ENCODE results near the gene CRYBA2.
A peak's percentile ranks its signal among the peaks of the same experiment; 100 is the strongest.

Gene CRYBA2

GRCh38 chr2:218991674-218992168, 1.5 kb downstream of the CRYBA2 start:
- peaks cover 0 to 20% of the 10 kb centered on the region in 2 donors for H3K4me1 ChIP-seq (ENCODE audit: control insufficient read depth in 1 of 2, insufficient read depth in 2 of 2, low read length in 2 of 2)
- no peak overlapping the region for H3K4me3 ChIP-seq (ENCODE audit: low read depth in 1 of 2, low read length in 2 of 2)
- H3K36me3 ChIP-seq (ENCODE audit: control insufficient read depth in 1 of 2, insufficient read depth in 2 of 2, low read length in 2 of 2): no peaks in the 10 kb centered on the region
- no peak overlapping the region for H3K27ac ChIP-seq (ENCODE audit: low read depth, low read length)
- H3K27me3 ChIP-seq (ENCODE audit: control insufficient read depth in 1 of 2, insufficient read depth in 2 of 2, low read length in 2 of 2): peaks cover 78 to 91% of the 10 kb centered on the region in 2 donors
- no peaks in the 10 kb centered on the region for H3K9me3 ChIP-seq (ENCODE audit: control insufficient read depth in 1 of 2, low read length in 2 of 2)
- no peak overlapping the region for H3K9ac ChIP-seq (ENCODE audit: low read depth in 1 of 2, low read length in 2 of 2)

DNA sequence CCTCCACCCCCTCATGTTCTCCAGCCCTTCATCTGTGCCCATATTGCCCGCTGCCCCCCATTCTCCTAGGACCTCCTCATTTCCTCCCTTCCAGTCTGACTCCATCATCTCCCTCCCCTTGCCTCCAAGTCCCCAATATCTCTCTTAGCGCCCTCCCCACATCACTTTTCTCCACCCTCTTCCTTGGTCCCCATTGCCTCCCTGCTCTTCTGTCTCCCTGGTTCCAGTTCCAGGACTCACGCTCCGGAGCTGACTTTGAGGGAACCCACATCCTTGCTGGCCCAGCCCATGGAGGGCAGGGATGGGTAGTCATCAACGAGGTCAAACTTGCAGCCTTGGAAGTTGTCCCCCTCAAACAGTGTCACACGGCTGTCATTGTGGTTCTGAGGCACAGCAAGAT, 2.6 kb downstream of the CRYBA2 start:
- Histone ChIP-seq H3K27me3 (ENCODE audit: control insufficient read depth in 1 of 2, insufficient read depth in 2 of 2, low read length in 2 of 2) (peaks cover 85 to 92% of the 10 kb centered on the region in 2 donors), H3K4me1 (ENCODE audit: control insufficient read depth in 1 of 2, insufficient read depth in 2 of 2, low read length in 2 of 2) (peaks cover 0 to 10% of the 10 kb centered on the region in 2 donors), H3K9ac (ENCODE audit: low read depth in 1 of 2, low read length in 2 of 2) (no peak overlapping the region), H3K9me3 (ENCODE audit: control insufficient read depth in 1 of 2, low read length in 2 of 2) (no peaks in the 10 kb centered on the region), H3K36me3 (ENCODE audit: control insufficient read depth in 1 of 2, insufficient read depth in 2 of 2, low read length in 2 of 2) (no peaks in the 10 kb centered on the region), H3K4me3 (ENCODE audit: low read depth in 1 of 2, low read length in 2 of 2) (no peak overlapping the region), H3K27ac (ENCODE audit: low read depth, low read length) (no peak overlapping the region)

DNA sequence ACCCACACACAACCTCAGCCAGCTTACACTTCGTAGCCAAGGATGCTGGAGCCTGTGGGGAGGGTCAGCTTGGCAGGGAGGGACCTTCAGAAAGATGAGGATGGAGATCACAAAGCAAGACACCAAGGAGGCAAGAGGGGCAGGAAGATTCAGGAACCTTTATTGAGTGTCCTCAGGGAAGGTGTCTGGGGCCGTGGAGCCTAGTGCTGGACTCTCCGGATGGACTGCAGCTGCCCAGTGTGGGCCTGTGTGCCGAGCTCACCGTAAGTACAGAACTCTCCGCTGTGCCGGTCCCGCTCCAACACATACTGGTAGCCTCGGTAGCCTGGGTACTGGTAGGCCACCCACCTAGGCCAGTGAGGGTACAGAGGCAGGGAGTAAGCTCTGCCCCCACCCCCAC, 3.2 kb downstream of the CRYBA2 start:
- H3K4me1 ChIP-seq (ENCODE audit: control insufficient read depth in 1 of 2, insufficient read depth in 2 of 2, low read length in 2 of 2): peaks cover 0 to 10% of the 10 kb centered on the region in 2 donors
- H3K27me3 ChIP-seq (ENCODE audit: control insufficient read depth in 1 of 2, insufficient read depth in 2 of 2, low read length in 2 of 2): peaks cover 83 to 91% of the 10 kb centered on the region in 2 donors
- no peak overlapping the region for H3K4me3 ChIP-seq (ENCODE audit: low read depth in 1 of 2, low read length in 2 of 2)
- no peaks in the 10 kb centered on the region for H3K36me3 ChIP-seq (ENCODE audit: control insufficient read depth in 1 of 2, insufficient read depth in 2 of 2, low read length in 2 of 2)
- H3K27ac ChIP-seq (ENCODE audit: low read depth, low read length): no peak overlapping the region
- no peaks in the 10 kb centered on the region for H3K9me3 ChIP-seq (ENCODE audit: control insufficient read depth in 1 of 2, low read length in 2 of 2)
- no peak overlapping the region for H3K9ac ChIP-seq (ENCODE audit: low read depth in 1 of 2, low read length in 2 of 2)

DNA sequence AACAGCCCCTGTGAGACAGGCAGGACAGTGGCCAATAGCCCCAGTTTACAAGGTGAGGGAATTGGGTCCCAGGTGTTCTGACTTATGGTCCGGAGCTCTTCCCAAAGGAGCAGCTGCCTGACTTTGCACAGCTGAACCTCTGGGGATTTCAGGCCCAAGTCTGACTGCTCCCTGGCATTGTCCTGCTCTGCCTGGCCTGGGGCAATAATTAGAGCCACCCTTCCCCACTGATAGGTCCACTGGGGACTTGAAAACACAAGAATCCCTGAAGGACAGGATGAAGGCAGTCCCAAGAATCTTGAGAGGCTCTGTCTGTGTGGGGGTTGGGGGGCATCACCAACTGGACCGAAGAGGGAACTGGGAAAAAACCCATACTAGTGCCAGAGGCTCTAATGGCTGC, 4.6 kb downstream of the CRYBA2 start:
- Histone ChIP-seq H3K36me3 (ENCODE audit: control insufficient read depth in 1 of 2, insufficient read depth in 2 of 2, low read length in 2 of 2) (no peaks in the 10 kb centered on the region), H3K9me3 (ENCODE audit: control insufficient read depth in 1 of 2, low read length in 2 of 2) (no peaks in the 10 kb centered on the region), H3K4me3 (ENCODE audit: low read depth in 1 of 2, low read length in 2 of 2) (no peak overlapping the region), H3K27me3 (ENCODE audit: control insufficient read depth in 1 of 2, insufficient read depth in 2 of 2, low read length in 2 of 2) (peaks cover 82 to 94% of the 10 kb centered on the region in 2 donors), H3K27ac (ENCODE audit: low read depth, low read length) (no peak overlapping the region), H3K4me1 (ENCODE audit: control insufficient read depth in 1 of 2, insufficient read depth in 2 of 2, low read length in 2 of 2) (peaks cover 0 to 14% of the 10 kb centered on the region in 2 donors), H3K9ac (ENCODE audit: low read depth in 1 of 2, low read length in 2 of 2) (no peak overlapping the region)

DNA sequence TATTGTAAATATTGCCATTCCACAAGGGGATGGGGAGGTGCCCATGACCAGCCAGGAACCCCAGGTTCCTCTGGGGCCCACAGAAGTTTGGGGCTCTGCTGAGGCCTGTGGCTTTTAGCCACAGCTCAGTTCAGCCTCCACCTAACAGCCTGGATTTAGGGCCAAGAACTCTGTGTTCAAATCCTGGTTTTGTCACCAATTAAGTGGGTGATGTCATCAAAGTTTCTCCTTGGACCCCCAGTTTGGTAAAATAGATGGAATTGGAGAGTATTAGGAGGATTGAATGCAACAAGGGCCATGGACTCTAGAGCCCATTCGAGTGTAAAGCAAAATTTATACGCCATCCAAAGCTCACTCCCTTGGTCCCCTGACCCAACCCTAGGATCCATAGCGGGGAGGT, 5.1 kb downstream of the CRYBA2 start:
- Histone ChIP-seq H3K4me1 (ENCODE audit: control insufficient read depth in 1 of 2, insufficient read depth in 2 of 2, low read length in 2 of 2) (peaks cover 0 to 9% of the 10 kb centered on the region in 2 donors), H3K9me3 (ENCODE audit: control insufficient read depth in 1 of 2, low read length in 2 of 2) (no peaks in the 10 kb centered on the region), H3K27me3 (ENCODE audit: control insufficient read depth in 1 of 2, insufficient read depth in 2 of 2, low read length in 2 of 2) (peaks cover 83 to 94% of the 10 kb centered on the region in 2 donors), H3K4me3 (ENCODE audit: low read depth in 1 of 2, low read length in 2 of 2) (no peak overlapping the region), H3K9ac (ENCODE audit: low read depth in 1 of 2, low read length in 2 of 2) (no peak overlapping the region), H3K36me3 (ENCODE audit: control insufficient read depth in 1 of 2, insufficient read depth in 2 of 2, low read length in 2 of 2) (no peaks in the 10 kb centered on the region), H3K27ac (ENCODE audit: low read depth, low read length) (no peak overlapping the region)

DNA sequence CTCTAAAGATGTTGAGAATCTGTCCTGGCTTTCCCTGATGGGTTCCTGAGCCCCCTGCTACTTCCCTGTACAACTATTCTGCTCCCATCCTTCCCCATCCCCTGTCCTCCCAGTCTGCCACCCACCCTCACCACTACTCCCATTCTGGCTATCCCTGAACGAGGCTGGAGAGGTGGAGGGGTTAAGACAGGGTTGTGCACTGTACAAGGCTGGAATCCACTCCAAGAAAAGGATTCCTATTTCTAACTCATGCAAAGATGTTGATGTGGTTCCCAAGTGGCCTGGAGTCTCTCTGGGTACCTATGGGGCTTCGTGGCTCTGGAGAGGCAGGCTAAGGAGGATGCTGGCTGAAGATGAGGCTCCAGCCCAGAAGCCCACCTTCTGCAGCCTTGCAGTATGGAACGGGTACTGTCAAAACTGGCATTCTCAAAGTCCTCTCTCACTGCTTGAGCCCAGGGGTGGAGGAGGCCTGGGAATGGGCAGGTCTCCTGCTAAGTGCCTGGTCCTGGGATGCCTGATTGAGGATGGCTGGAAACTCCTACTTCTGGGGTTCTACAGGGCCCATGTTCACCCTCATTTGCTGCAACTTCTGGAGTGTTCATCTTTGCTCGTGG, 7.0 kb downstream of the CRYBA2 start:
- Histone ChIP-seq H3K36me3 (ENCODE audit: control insufficient read depth in 1 of 2, insufficient read depth in 2 of 2, low read length in 2 of 2) (no peaks in the 10 kb centered on the region), H3K27ac (ENCODE audit: low read depth, low read length) (no peak overlapping the region), H3K27me3 (ENCODE audit: control insufficient read depth in 1 of 2, insufficient read depth in 2 of 2, low read length in 2 of 2) (peaks cover 82 to 92% of the 10 kb centered on the region in 2 donors), H3K4me3 (ENCODE audit: low read depth in 1 of 2, low read length in 2 of 2) (no peak overlapping the region), H3K9ac (ENCODE audit: low read depth in 1 of 2, low read length in 2 of 2) (no peak overlapping the region), H3K4me1 (ENCODE audit: control insufficient read depth in 1 of 2, insufficient read depth in 2 of 2, low read length in 2 of 2) (peaks cover 4 to 17% of the 10 kb centered on the region in 2 donors), H3K9me3 (ENCODE audit: control insufficient read depth in 1 of 2, low read length in 2 of 2) (no peaks in the 10 kb centered on the region)

DNA sequence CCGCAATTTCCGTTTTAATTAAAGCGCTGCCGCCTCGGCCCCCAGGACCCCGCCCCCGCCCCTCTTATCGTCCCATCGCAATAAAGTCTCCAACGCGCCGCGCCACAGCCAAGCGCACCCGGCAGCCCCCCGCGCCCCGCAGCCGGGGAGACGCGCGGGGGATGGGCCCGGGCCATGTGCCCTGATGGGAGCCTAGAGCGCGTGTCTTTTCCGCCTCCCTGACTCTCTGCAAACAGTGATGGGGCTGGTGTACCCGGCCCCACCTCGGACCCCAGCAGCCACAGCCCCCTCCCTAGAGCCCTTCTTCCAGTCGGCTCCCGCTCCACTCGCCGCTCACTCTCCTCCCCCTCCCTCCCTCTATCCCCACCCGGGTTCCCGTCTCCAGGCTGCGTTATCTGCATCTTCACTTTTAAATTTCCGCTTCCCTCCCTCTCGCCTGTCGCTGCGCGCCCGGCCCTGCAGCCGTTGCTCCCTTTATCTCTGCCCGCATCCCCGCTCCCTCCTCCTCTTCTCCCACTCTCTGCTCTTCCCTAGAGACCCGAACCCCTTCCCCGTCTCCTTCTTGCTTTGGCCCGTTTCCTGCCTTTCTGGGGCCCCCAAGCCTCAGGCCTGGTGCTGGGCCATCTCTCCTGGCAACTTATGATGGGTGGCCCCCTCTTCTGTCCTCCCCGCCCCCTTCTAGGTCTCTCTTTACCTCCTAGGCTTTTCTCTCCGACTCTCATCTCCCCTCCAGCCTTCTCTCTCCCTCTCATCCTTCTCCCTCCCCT, 7.7 kb downstream of the CRYBA2 start:
- Histone ChIP-seq H3K4me1 (ENCODE audit: control insufficient read depth in 1 of 2, insufficient read depth in 2 of 2, low read length in 2 of 2) (peaks cover 4 to 23% of the 10 kb centered on the region in 2 donors), H3K9ac (ENCODE audit: low read depth in 1 of 2, low read length in 2 of 2) (no peak overlapping the region), H3K9me3 (ENCODE audit: control insufficient read depth in 1 of 2, low read length in 2 of 2) (no peaks in the 10 kb centered on the region), H3K36me3 (ENCODE audit: control insufficient read depth in 1 of 2, insufficient read depth in 2 of 2, low read length in 2 of 2) (no peaks in the 10 kb centered on the region), H3K4me3 (ENCODE audit: low read depth in 1 of 2, low read length in 2 of 2) (no peak overlapping the region), H3K27me3 (ENCODE audit: control insufficient read depth in 1 of 2, insufficient read depth in 2 of 2, low read length in 2 of 2) (peaks cover 81 to 90% of the 10 kb centered on the region in 2 donors), H3K27ac (ENCODE audit: low read depth, low read length) (no peak overlapping the region)

DNA sequence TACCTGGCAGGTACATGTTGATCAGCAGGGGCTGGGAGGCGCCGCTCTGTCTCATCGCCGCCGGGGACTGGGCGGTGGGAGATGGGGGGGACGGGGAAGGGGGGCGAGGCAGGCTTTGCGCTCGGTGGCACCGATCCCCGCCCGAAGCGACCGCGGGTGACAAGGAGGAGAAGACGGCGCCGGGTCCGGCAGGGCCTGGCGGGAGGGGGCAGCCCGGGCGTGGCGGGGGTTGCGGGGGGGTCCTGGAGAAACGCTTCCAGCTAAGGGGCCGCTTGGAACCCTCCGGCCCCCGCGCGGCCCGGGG, 8.2 kb downstream of the CRYBA2 start, which contains the start of gene FEV:
FEV (minus strand) TSS at position 164 of the 304 bp plus-strand sequence; CDS start at position 55, 109 bp downstream.
- no peak within 1 kb of the TSS for H3K9ac ChIP-seq (ENCODE audit: low read depth in 1 of 2, low read length in 2 of 2)
- H3K27ac ChIP-seq (ENCODE audit: low read depth, low read length): no peak within 1 kb of the TSS
- H3K36me3 ChIP-seq (ENCODE audit: control insufficient read depth in 1 of 2, insufficient read depth in 2 of 2, low read length in 2 of 2): no peaks in the 10 kb centered on the region
- H3K4me1 ChIP-seq (ENCODE audit: control insufficient read depth in 1 of 2, insufficient read depth in 2 of 2, low read length in 2 of 2): peaks cover 8 to 26% of the 10 kb centered on the region in 2 donors
- no peaks in the 10 kb centered on the region for H3K9me3 ChIP-seq (ENCODE audit: control insufficient read depth in 1 of 2, low read length in 2 of 2)
- peaks cover 77 to 84% of the 10 kb centered on the region in 2 donors for H3K27me3 ChIP-seq (ENCODE audit: control insufficient read depth in 1 of 2, insufficient read depth in 2 of 2, low read length in 2 of 2)
- H3K4me3 ChIP-seq (ENCODE audit: low read depth in 1 of 2, low read length in 2 of 2): peak within 1 kb of the TSS; percentile 16 to 20

GRCh38 chr2:218984239-218985020, 8.8 kb downstream of the CRYBA2 start:
- H3K9ac ChIP-seq (ENCODE audit: low read depth in 1 of 2, low read length in 2 of 2): no peak overlapping the region
- peaks cover 13 to 31% of the 10 kb centered on the region in 2 donors for H3K4me1 ChIP-seq (ENCODE audit: control insufficient read depth in 1 of 2, insufficient read depth in 2 of 2, low read length in 2 of 2)
- peak overlapping the region; percentile 16 to 20 for H3K4me3 ChIP-seq (ENCODE audit: low read depth in 1 of 2, low read length in 2 of 2)
- no peak overlapping the region for H3K27ac ChIP-seq (ENCODE audit: low read depth, low read length)
- H3K27me3 ChIP-seq (ENCODE audit: control insufficient read depth in 1 of 2, insufficient read depth in 2 of 2, low read length in 2 of 2): peaks cover 79 to 80% of the 10 kb centered on the region in 2 donors
- H3K36me3 ChIP-seq (ENCODE audit: control insufficient read depth in 1 of 2, insufficient read depth in 2 of 2, low read length in 2 of 2): no peaks in the 10 kb centered on the region
- H3K9me3 ChIP-seq (ENCODE audit: control insufficient read depth in 1 of 2, low read length in 2 of 2): no peaks in the 10 kb centered on the region

GRCh38 chr2:218983934-218984238, 9.3 kb downstream of the CRYBA2 start:
- H3K9me3 ChIP-seq (ENCODE audit: control insufficient read depth in 1 of 2, low read length in 2 of 2): no peaks in the 10 kb centered on the region
- H3K4me3 ChIP-seq (ENCODE audit: low read depth in 1 of 2, low read length in 2 of 2): no peak overlapping the region
- no peak overlapping the region for H3K9ac ChIP-seq (ENCODE audit: low read depth in 1 of 2, low read length in 2 of 2)
- H3K36me3 ChIP-seq (ENCODE audit: control insufficient read depth in 1 of 2, insufficient read depth in 2 of 2, low read length in 2 of 2): no peaks in the 10 kb centered on the region
- no peak overlapping the region for H3K27ac ChIP-seq (ENCODE audit: low read depth, low read length)
- peaks cover 14 to 31% of the 10 kb centered on the region in 2 donors for H3K4me1 ChIP-seq (ENCODE audit: control insufficient read depth in 1 of 2, insufficient read depth in 2 of 2, low read length in 2 of 2)
- H3K27me3 ChIP-seq (ENCODE audit: control insufficient read depth in 1 of 2, insufficient read depth in 2 of 2, low read length in 2 of 2): peaks cover 74 to 75% of the 10 kb centered on the region in 2 donors

Data from duodenal mucosa (tissue), 2 donors.